Measurements from ENCODE around the gene LHFPL5. TPM values are rescaled to one million over a fixed set of nuclear protein-coding genes. Genes with fewer than 3 reads are reported as not detected.

Gene LHFPL5
- total RNA-seq, 2 donors from 2014 or later, result not detected

DNA sequence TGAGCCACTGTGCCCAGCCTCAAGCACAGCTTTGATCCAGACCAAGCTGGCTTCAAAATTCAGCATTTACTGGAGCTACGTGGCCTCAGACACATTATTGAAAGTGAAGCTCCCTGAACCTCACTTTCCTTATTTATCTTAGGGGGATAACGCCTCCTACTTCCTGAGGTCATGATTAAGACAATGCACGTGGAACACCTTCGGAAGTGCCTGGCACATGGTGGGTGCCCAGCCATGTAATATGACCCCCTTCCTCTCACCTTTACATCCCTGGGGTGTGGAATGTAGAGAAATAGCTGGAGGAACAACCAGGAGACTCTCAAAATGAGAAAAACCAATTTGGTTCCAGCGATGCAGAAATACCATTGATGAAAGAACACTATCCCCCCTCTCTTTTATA, 6.4 kb upstream of the LHFPL5 start:
- peaks cover 7% of the 10 kb centered on the region for H3K4me1 Mint-ChIP-seq

DNA sequence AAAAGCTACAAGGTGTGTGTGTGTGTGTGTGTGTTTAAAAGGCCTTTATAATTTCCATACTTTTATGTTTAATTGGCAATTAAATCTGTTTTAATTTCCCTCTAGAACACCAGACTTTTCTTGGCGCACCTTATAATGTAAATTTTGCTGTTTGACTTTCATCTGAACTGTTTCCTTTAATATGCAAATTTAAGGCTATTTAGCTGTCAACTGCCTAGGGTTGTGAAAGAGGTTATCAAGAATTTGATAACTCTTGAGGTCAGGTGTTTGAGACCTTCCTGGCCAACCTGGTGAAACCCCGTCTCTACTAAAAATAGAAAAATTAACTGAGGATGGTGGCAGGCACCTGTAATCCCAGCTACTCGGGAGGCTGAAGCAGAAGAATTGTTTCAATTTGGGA, 4.0 kb upstream of the LHFPL5 start:
- no peak overlapping the region for H3K27ac Mint-ChIP-seq
- H3K9me3 Mint-ChIP-seq, result no peaks in the 10 kb centered on the region
- H3K27me3 Mint-ChIP-seq (ENCODE audit: insufficient read depth), result no peaks in the 10 kb centered on the region
- Histone ChIP-seq H3K36me3 (ENCODE audit: control insufficient read depth, insufficient read depth, low read length) (no peaks in the 10 kb centered on the region), H3K4me3 (ENCODE audit: low read length) (no peak overlapping the region), H3K27ac (ENCODE audit: low read depth, low read length) (no peak overlapping the region), H3K4me1 (ENCODE audit: control insufficient read depth, insufficient read depth, low read length) (no peaks in the 10 kb centered on the region), H3K27me3 (ENCODE audit: control insufficient read depth, insufficient read depth, low read length, poor library complexity, severe bottlenecking) (peaks cover 5% of the 10 kb centered on the region), H3K9ac (ENCODE audit: extremely low read depth, low read length, poor library complexity, severe bottlenecking) (no peak overlapping the region), H3K9me3 (ENCODE audit: control insufficient read depth, low read length) (no peaks in the 10 kb centered on the region)
- WGBS, 2 experiments (ENCODE audit: insufficient coverage in 1 of 2, insufficient read length in 1 of 2), result 73 to 83% methylated on average over 2 to 3 of the region's 3 CpGs
- H3K4me3 Mint-ChIP-seq, result no peak overlapping the region
- H3K36me3 Mint-ChIP-seq (ENCODE audit: low read depth), result no peaks in the 10 kb centered on the region
- peaks cover 7% of the 10 kb centered on the region for H3K4me1 Mint-ChIP-seq
- DNase-seq, result no peak
- TF ChIP-seq, protein P1, sequence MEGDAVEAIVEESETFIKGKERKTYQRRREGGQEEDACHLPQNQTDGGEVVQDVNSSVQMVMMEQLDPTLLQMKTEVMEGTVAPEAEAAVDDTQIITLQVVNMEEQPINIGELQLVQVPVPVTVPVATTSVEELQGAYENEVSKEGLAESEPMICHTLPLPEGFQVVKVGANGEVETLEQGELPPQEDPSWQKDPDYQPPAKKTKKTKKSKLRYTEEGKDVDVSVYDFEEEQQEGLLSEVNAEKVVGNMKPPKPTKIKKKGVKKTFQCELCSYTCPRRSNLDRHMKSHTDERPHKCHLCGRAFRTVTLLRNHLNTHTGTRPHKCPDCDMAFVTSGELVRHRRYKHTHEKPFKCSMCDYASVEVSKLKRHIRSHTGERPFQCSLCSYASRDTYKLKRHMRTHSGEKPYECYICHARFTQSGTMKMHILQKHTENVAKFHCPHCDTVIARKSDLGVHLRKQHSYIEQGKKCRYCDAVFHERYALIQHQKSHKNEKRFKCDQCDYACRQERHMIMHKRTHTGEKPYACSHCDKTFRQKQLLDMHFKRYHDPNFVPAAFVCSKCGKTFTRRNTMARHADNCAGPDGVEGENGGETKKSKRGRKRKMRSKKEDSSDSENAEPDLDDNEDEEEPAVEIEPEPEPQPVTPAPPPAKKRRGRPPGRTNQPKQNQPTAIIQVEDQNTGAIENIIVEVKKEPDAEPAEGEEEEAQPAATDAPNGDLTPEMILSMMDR (conservative IDR thresholded peaks at IDR 0.05), result no peak

More for the DNA sequence above, 6.4 kb upstream of the LHFPL5 start:
- 91 to 97% methylated on average over 3 to 5 of the region's 5 CpGs for WGBS, 2 experiments (ENCODE audit: insufficient coverage in 1 of 2, insufficient read length in 1 of 2)
- Histone ChIP-seq H3K36me3 (ENCODE audit: control insufficient read depth, insufficient read depth, low read length) (no peaks in the 10 kb centered on the region), H3K27ac (ENCODE audit: low read depth, low read length) (no peak overlapping the region), H3K9me3 (ENCODE audit: control insufficient read depth, low read length) (no peaks in the 10 kb centered on the region), H3K4me1 (ENCODE audit: control insufficient read depth, insufficient read depth, low read length) (no peaks in the 10 kb centered on the region), H3K4me3 (ENCODE audit: low read length) (no peak overlapping the region), H3K9ac (ENCODE audit: extremely low read depth, low read length, poor library complexity, severe bottlenecking) (no peak overlapping the region), H3K27me3 (ENCODE audit: control insufficient read depth, insufficient read depth, low read length, poor library complexity, severe bottlenecking) (no peaks in the 10 kb centered on the region)
- Mint-ChIP-seq H3K4me3 (no peak overlapping the region), H3K36me3 (ENCODE audit: low read depth) (no peaks in the 10 kb centered on the region), H3K27ac (no peak overlapping the region), H3K9me3 (no peaks in the 10 kb centered on the region), H3K27me3 (ENCODE audit: insufficient read depth) (peaks cover 2% of the 10 kb centered on the region)
- TF ChIP-seq, protein P1 (conservative IDR thresholded peaks at IDR 0.05), result no peak
- DNase-seq, result no peak

DNA sequence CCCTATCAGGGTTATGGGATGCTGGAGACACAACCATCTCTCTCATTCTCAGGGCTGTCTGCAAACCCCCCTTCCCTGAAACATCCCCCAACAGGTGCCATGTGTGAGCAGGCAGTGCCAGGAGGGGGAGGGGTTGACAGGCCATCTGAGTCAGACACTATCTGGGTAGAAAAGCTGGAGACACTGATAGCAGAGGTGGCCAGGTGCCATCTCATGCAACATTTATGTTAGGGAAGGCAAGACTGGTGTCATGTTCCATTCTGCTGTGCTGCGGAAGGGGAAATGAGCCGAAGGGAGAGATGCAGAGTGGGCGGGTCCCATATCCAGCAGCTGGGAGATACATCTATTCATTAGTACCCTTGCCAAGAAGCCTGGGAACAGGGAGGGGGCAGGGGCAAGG, 3.5 kb downstream of the LHFPL5 start:
- WGBS, 2 experiments (ENCODE audit: insufficient coverage in 1 of 2, insufficient read length in 1 of 2), result 73 to 76% methylated on average over 2 to 3 of the region's 3 CpGs
- TF ChIP-seq, protein P1 (conservative IDR thresholded peaks at IDR 0.05), result no peak
- DNase-seq, result no peak

More for the DNA sequence above, 3.5 kb downstream of the LHFPL5 start:
- Mint-ChIP-seq H3K4me3 (no peak overlapping the region), H3K27ac (no peak overlapping the region), H3K36me3 (ENCODE audit: low read depth) (no peaks in the 10 kb centered on the region), H3K9me3 (no peaks in the 10 kb centered on the region), H3K4me1 (no peaks in the 10 kb centered on the region), H3K27me3 (ENCODE audit: insufficient read depth) (peaks cover 3% of the 10 kb centered on the region)
- no peaks in the 10 kb centered on the region for H3K4me1 ChIP-seq (ENCODE audit: control insufficient read depth, insufficient read depth, low read length)
- H3K36me3 ChIP-seq (ENCODE audit: control insufficient read depth, insufficient read depth, low read length), result no peaks in the 10 kb centered on the region
- peaks cover 7% of the 10 kb centered on the region for H3K27me3 ChIP-seq (ENCODE audit: control insufficient read depth, insufficient read depth, low read length, poor library complexity, severe bottlenecking)
- H3K4me3 ChIP-seq (ENCODE audit: low read length), result no peak overlapping the region
- H3K9ac ChIP-seq (ENCODE audit: extremely low read depth, low read length, poor library complexity, severe bottlenecking), result no peak overlapping the region
- H3K27ac ChIP-seq (ENCODE audit: low read depth, low read length), result no peak overlapping the region
- H3K9me3 ChIP-seq (ENCODE audit: control insufficient read depth, low read length), result no peaks in the 10 kb centered on the region
